H9 (cell line): ENCODE data around the gene FAM13A. TPM values are rescaled to one million over a fixed set of nuclear protein-coding genes. Genes with fewer than 3 reads are reported as not detected.

Source experiments
- DNase-seq: peaks from one replicate; pipeline ENCODE4 v3.0.0-alpha.2; 2017
- H2AFZ ChIP-seq: one replicate; pipeline ENCODE4 v1.6.1; 2013; ENCODE audit warnings: mild to moderate bottlenecking, low read length, control low read depth, moderate library complexity
- H2AK5ac ChIP-seq: 2 replicates; pipeline ENCODE4 v1.6.1; 2013; ENCODE audit warnings: low read length, control low read depth, mixed read lengths; ENCODE audit not compliant: insufficient read length
- H2BK120ac ChIP-seq: one replicate; pipeline ENCODE4 v1.6.1; 2013; ENCODE audit warnings: low read depth, mild to moderate bottlenecking, low read length, control low read depth, inconsistent platforms; ENCODE audit not compliant: poor library complexity, severe bottlenecking
- H2BK12ac ChIP-seq: 2 replicates; pipeline ENCODE4 v1.6.1; 2013; ENCODE audit warnings: low read length, control low read depth, mixed read lengths, low read depth; ENCODE audit not compliant: insufficient read length
- H2BK15ac ChIP-seq: 2 replicates; pipeline ENCODE4 v1.6.1; 2013; ENCODE audit warnings: low read depth, low read length, control low read depth
- H2BK20ac ChIP-seq: one replicate; pipeline ENCODE4 v1.6.1; 2013; ENCODE audit warnings: low read depth, mild to moderate bottlenecking, low read length, control low read depth, inconsistent platforms; ENCODE audit not compliant: poor library complexity, severe bottlenecking
- H2BK5ac ChIP-seq: 2 replicates; pipeline ENCODE4 v1.6.1; 2013; ENCODE audit warnings: low read length, control low read depth, mixed read lengths; ENCODE audit not compliant: insufficient read length
- H3K14ac ChIP-seq: 2 replicates; pipeline ENCODE4 v1.6.1; 2013; ENCODE audit warnings: low read length, control low read depth; ENCODE audit not compliant: insufficient read depth
- H3K18ac ChIP-seq: 2 replicates; pipeline ENCODE4 v1.6.1; 2013; ENCODE audit warnings: low read depth, mild to moderate bottlenecking, mixed read lengths, low read length, control low read depth; ENCODE audit not compliant: insufficient read length
- H3K23ac ChIP-seq: 2 replicates; pipeline ENCODE4 v1.6.1; 2013; ENCODE audit warnings: low read length, control low read depth, mixed read lengths, low read depth; ENCODE audit not compliant: insufficient read length
- H3K23me2 ChIP-seq: 2 replicates; pipeline ENCODE4 v1.6.1; 2013; ENCODE audit warnings: low read depth, mild to moderate bottlenecking, mixed read lengths, low read length, control low read depth; ENCODE audit not compliant: insufficient read length, poor library complexity, severe bottlenecking
- H3K27ac ChIP-seq: 2 replicates; pipeline ENCODE4 v1.5.1; 2013; ENCODE audit warnings: low read length, control low read depth, mixed read lengths, low read depth; ENCODE audit not compliant: insufficient read length
- H3K27me3 ChIP-seq: 2 replicates; pipeline ENCODE4 v1.6.1; 2013; ENCODE audit warnings: low read length, control low read depth, inconsistent platforms; ENCODE audit not compliant: insufficient read depth
- H3K4ac ChIP-seq: 2 replicates; pipeline ENCODE4 v1.6.1; 2013; ENCODE audit warnings: low read depth, mild to moderate bottlenecking, control low read depth, inconsistent platforms, low read length, moderate library complexity
- H3K4me1 ChIP-seq: 2 replicates; pipeline ENCODE4 v1.6.1; 2013; ENCODE audit warnings: low read length, control low read depth, inconsistent platforms; ENCODE audit not compliant: insufficient read depth
- H3K4me2 ChIP-seq: 2 replicates; pipeline ENCODE4 v1.6.1; 2013; ENCODE audit warnings: low read length, control low read depth, mixed read lengths; ENCODE audit not compliant: insufficient read length, insufficient read depth
- H3K56ac ChIP-seq: 2 replicates; pipeline ENCODE4 v1.6.1; 2013; ENCODE audit warnings: low read depth, mild to moderate bottlenecking, mixed read lengths, low read length, control low read depth; ENCODE audit not compliant: insufficient read length
- H3K79me1 ChIP-seq: 2 replicates; pipeline ENCODE4 v1.6.1; 2013; ENCODE audit warnings: low read depth, mild to moderate bottlenecking, moderate library complexity, low read length, control low read depth, inconsistent platforms; ENCODE audit not compliant: insufficient read depth, poor library complexity, severe bottlenecking
- H3K79me2 ChIP-seq: 2 replicates; pipeline ENCODE4 v1.6.1; 2013; ENCODE audit warnings: low read length, control low read depth, inconsistent platforms; ENCODE audit not compliant: insufficient read depth
- H3K9ac ChIP-seq: 2 replicates; pipeline ENCODE4 v1.6.1; 2013; ENCODE audit warnings: low read length, control low read depth, mixed read lengths; ENCODE audit not compliant: insufficient read length; ENCODE audit errors: extremely low read depth
- H3K9me3 ChIP-seq: one replicate; pipeline ENCODE4 v1.6.1; 2013; ENCODE audit warnings: low read depth, low read length, inconsistent platforms; ENCODE audit not compliant: control insufficient read depth
- H3T11ph ChIP-seq: one replicate; pipeline ENCODE4 v1.6.1; 2013; ENCODE audit warnings: mild to moderate bottlenecking, low read length, control low read depth, inconsistent platforms
- H4K20me1 ChIP-seq: one replicate; pipeline ENCODE4 v1.6.1; 2013; ENCODE audit not compliant: control insufficient read depth, insufficient read length, insufficient read depth
- H4K5ac ChIP-seq: 2 replicates; pipeline ENCODE4 v1.6.1; 2013; ENCODE audit warnings: low read depth, mild to moderate bottlenecking, mixed read lengths, low read length, control low read depth; ENCODE audit not compliant: insufficient read length
- H4K8ac ChIP-seq: replicated peaks from 2 replicates; pipeline ENCODE4 v1.6.1; 2013; ENCODE audit warnings: low read length, control low read depth, mixed read lengths, low read depth; ENCODE audit not compliant: insufficient read length
- H4K91ac ChIP-seq: 2 replicates; pipeline ENCODE4 v1.6.1; 2013; ENCODE audit warnings: low read depth, mild to moderate bottlenecking, moderate library complexity, mixed read lengths, low read length, control low read depth; ENCODE audit not compliant: insufficient read length
- H3K27ac Mint-ChIP-seq, 3 experiments: 2 replicates in 2 of 3; 3 replicates in 1 of 3; pipeline ENCODE4 v1.8.0; 2020 to 2021; ENCODE audit warnings: mixed read lengths in 3 of 3, mild to moderate bottlenecking in 1 of 3, moderate library complexity in 1 of 3
- H3K27me3 Mint-ChIP-seq: 2 replicates; pipeline ENCODE4 v1.8.0; 2021; ENCODE audit warnings: low read depth, mild to moderate bottlenecking, moderate library complexity, mixed read lengths
- H3K36me3 Mint-ChIP-seq, 3 experiments: 2 replicates in 2 of 3; 3 replicates in 1 of 3; pipeline ENCODE4 v1.8.0; 2020 to 2021; ENCODE audit warnings: low read depth in 3 of 3, mixed read lengths in 3 of 3; ENCODE audit not compliant: insufficient read depth in 1 of 3
- H3K4me1 Mint-ChIP-seq, 2 experiments: 2 replicates each; pipeline ENCODE4 v1.8.0; 2020; ENCODE audit warnings: mixed read lengths in 2 of 2
- H3K4me3 Mint-ChIP-seq, 2 experiments: 2 replicates in 1 of 2; 3 replicates in 1 of 2; pipeline ENCODE4 v1.8.0; 2020 to 2021; ENCODE audit warnings: mild to moderate bottlenecking in 2 of 2, mixed read lengths in 2 of 2, moderate library complexity in 1 of 2
- H3K9me3 Mint-ChIP-seq, 2 experiments: 2 replicates in 1 of 2; 3 replicates in 1 of 2; pipeline ENCODE4 v1.8.0; 2020; ENCODE audit warnings: mild to moderate bottlenecking in 2 of 2, mixed read lengths in 2 of 2, moderate library complexity in 1 of 2
- CTCF ChIP-seq: fragments of 200-600 bp; sonication (generic); conservative IDR thresholded peaks from 3 replicates; pipeline ENCODE4 v1.8.0; 2021; ENCODE audit warnings: antibody characterized with exemption, mild to moderate bottlenecking
- WGBS: extraction: QIAGEN DNeasy Blood & Tissue Kit; methylation state at CpG from one replicate; pipeline ENCODE4 v1.1.7; 2013; ENCODE audit warnings: missing lambda C conversion rate, low lambda C conversion rate, mixed read lengths; ENCODE audit not compliant: insufficient read length; ENCODE audit errors: extremely low coverage; 5-methylcytosine and 5-hydroxymethylcytosine counted together
- total RNA-seq: library from RNA; stranded (reverse); gene quantifications from 2 replicates; pipeline ENCODE4 v1.2.1, GENCODE V29; 2021

Gene FAM13A
- total RNA-seq, 1 experiment from 2014 or later, result 12.7 TPM

GRCh38 chr4:88690355-88690754 lies 366.6 kb downstream of the FAM13A start:
- Histone ChIP-seq H3K23ac (no peak overlapping the region), H3K79me2 (no peaks in the 10 kb centered on the region), H2BK120ac (no peak overlapping the region), H3K9me3 (no peaks in the 10 kb centered on the region), H2AFZ (no peak overlapping the region), H2AK5ac (no peak overlapping the region), H3K23me2 (no peaks in the 10 kb centered on the region), H4K20me1 (no peaks in the 10 kb centered on the region), H4K91ac (no peak overlapping the region), H3K18ac (no peak overlapping the region), H3K27me3 (no peaks in the 10 kb centered on the region), H4K8ac (no peak overlapping the region), H2BK5ac (no peak overlapping the region), H3K9ac (no peak overlapping the region), H3K14ac (no peak overlapping the region), H2BK20ac (no peak overlapping the region), H3K79me1 (no peaks in the 10 kb centered on the region), H3K4me1 (no peaks in the 10 kb centered on the region), H4K5ac (no peak overlapping the region), H3T11ph (no peak overlapping the region), H2BK12ac (no peak overlapping the region), H2BK15ac (no peak overlapping the region), H3K4me2 (no peak overlapping the region), H3K27ac (no peak overlapping the region), H3K4ac (no peak overlapping the region), H3K56ac (no peak overlapping the region)
- no peaks in the 10 kb centered on the region; a peak in 1 of 7 replicates for H3K36me3 Mint-ChIP-seq
- no peak for DNase-seq
- H3K4me1 Mint-ChIP-seq, result no peaks in the 10 kb centered on the region
- TF ChIP-seq CTCF, result no peak
- H3K27ac Mint-ChIP-seq, result no peak overlapping the region
- no peaks in the 10 kb centered on the region for H3K9me3 Mint-ChIP-seq
- H3K4me3 Mint-ChIP-seq, result no peak overlapping the region
- H3K27me3 Mint-ChIP-seq, result no peaks in the 10 kb centered on the region
- WGBS, result no CpG with 5 or more reads among the region's 3 CpGs
